ENCODE measurements around the gene SNX21.

DNA sequence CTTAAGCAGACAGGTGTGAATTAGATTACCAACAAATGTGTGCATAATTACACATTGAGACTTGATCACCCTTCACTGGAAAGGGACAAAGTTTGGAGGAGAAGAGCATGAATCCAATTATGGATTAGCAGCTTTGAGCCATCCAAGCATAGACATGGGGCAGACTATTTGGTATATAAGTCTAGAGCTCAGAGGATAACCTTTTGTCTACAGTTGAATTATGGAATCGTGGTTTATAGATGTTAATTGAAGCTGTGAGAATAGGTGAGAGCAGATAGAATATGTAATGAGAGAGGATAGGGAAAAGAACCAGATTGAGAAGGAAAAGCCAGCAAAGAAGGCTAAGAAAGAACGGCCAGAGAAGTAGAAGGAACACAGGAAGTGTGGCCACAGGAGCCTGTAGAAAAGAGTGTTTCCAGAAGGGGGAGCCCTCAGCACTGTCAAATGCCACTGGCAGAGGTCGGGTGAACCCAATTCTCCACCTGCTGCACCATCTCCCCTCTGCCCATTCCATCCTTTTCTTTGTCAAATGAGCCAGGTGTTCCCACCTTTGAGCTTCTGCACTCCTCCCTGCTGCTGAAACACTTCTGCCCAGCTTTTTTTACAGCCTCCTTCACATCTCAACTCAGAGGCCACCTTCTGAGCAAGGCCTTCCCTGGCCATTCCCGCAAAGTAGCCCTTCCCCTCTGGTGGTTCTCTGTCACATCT is 34.5 kb upstream of the SNX21 start:
- TF ChIP-seq, protein P1, sequence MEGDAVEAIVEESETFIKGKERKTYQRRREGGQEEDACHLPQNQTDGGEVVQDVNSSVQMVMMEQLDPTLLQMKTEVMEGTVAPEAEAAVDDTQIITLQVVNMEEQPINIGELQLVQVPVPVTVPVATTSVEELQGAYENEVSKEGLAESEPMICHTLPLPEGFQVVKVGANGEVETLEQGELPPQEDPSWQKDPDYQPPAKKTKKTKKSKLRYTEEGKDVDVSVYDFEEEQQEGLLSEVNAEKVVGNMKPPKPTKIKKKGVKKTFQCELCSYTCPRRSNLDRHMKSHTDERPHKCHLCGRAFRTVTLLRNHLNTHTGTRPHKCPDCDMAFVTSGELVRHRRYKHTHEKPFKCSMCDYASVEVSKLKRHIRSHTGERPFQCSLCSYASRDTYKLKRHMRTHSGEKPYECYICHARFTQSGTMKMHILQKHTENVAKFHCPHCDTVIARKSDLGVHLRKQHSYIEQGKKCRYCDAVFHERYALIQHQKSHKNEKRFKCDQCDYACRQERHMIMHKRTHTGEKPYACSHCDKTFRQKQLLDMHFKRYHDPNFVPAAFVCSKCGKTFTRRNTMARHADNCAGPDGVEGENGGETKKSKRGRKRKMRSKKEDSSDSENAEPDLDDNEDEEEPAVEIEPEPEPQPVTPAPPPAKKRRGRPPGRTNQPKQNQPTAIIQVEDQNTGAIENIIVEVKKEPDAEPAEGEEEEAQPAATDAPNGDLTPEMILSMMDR (conservative IDR thresholded peaks at IDR 0.05): peak; percentile 82
- TF ChIP-seq EZH2 (IDR thresholded peaks at IDR 0.05; ENCODE audit: low read depth): no peak

All from PC-9 (cell line).